Right ventricle myocardium superior (tissue), 1 donor: Measurements from ENCODE around the gene SUPT20HL1. TPM values are rescaled to one million over a fixed set of nuclear protein-coding genes. Genes with fewer than 3 reads are reported as not detected.
"Not testable (repeated sequence)": the region's sequence is repeated elsewhere in the genome, so short reads cannot be mapped to it uniquely, and the experiment has no call there.

Experiments
- ATAC-seq: fragments of 200-7000 bp; cut with Tn5 transposase; one replicate; pipeline ENCODE4 v1.9.1; 2020; ENCODE audit warnings: mild to moderate bottlenecking; ENCODE audit not compliant: poor library complexity
- DNase-seq: peaks from one replicate; pipeline ENCODE4 v3.0.0-alpha.2; 2020
- intact Hi-C: fragments of 100-400 bp; cut with DNase I; formaldehyde crosslinking; loops from one replicate; pipeline ENCODE4 v1.11.2; 2022
- long read RNA-seq: library from polyadenylated mRNA; unstranded; transcript quantifications from one replicate; pipeline ENCODE4 v2.0.0, GENCODE V29; 2021
- total RNA-seq: library from RNA; stranded (reverse); fragmentation: NEBNext Ultra II Directional; extraction: Animal tissue kit (Norgen Biotek cat#: 25700); gene quantifications from one replicate; pipeline ENCODE4 v1.2.1, GENCODE V29; 2021
- donor health status: DM: no; HTN: yes; CAD: no; lungs with severe emphysema.

SUPT20HL1 gene
- total RNA-seq = not detected
- long read RNA-seq = 0 reads

GRCh38 chrX:24360272-24360671 is at the start of gene SUPT20HL1:
Gene SUPT20HL1 (plus strand): TSS chrX:24360639. CDS start chrX:24362761, 2,122 bp downstream.
- intact Hi-C loops = loop anchor here (10.0 kb wide), 1 partner anchor 105 kb away; no protein-coding TSS in a partner anchor
- DNase-seq = no peak
- ATAC-seq = no peak

- intact Hi-C loops, ATAC-seq, DNase-seq: not testable (repeated sequence)
Measured at GRCh38 chrX:24310916-24311315, 49.5 kb upstream of the SUPT20HL1 start.

- intact Hi-C loops, DNase-seq, ATAC-seq: not testable (repeated sequence)
Measured at GRCh38 chrX:24311507-24312248, 48.8 kb upstream of the SUPT20HL1 start.

- DNase-seq, intact Hi-C loops, ATAC-seq: not testable (repeated sequence)
Measured at GRCh38 chrX:24312249-24312607, 48.2 kb upstream of the SUPT20HL1 start.

- intact Hi-C loops = no loop called here
- DNase-seq (no peak), ATAC-seq (no peak)
Measured at GRCh38 chrX:24314019-24314635, 46.3 kb upstream of the SUPT20HL1 start, which contains the start of gene SUPT20HL2. Gene SUPT20HL2 (minus strand): TSS chrX:24314069. CDS start chrX:24313315, 754 bp downstream.

- ATAC-seq = no peak
- no peak for DNase-seq
- intact Hi-C loops = no loop called here
Measured at GRCh38 chrX:24316111-24316510, 44.3 kb upstream of the SUPT20HL1 start.

DNA sequence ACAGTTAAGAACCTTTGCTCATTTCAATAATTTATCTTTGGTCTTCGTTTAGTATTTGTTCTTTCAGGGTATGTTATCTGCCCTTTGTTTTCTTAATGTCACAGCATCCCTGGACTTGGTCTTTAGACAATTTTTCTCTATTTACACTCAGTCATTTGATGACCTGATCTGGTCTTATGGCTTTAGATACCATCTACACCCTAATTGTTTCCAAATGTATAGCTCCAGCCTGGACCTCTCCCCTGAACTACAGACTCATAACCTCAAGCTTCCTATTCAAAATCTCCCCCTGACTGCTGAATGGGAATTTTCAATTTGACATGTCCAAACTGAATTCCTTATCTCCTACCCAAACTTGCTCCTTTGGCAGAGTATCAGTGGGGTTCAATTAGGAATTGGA is 42.9 kb upstream of the SUPT20HL1 start:
- ATAC-seq (no peak), DNase-seq (no peak)
- intact Hi-C loops = no loop called here

GRCh38 chrX:24321741-24322395 is 38.6 kb upstream of the SUPT20HL1 start:
- DNase-seq = no peak
- intact Hi-C loops = no loop called here
- ATAC-seq = no peak

- DNase-seq (no peak), ATAC-seq (no peak)
- intact Hi-C loops = no loop called here
Measured at GRCh38 chrX:24325231-24325630, 35.2 kb upstream of the SUPT20HL1 start.

DNA sequence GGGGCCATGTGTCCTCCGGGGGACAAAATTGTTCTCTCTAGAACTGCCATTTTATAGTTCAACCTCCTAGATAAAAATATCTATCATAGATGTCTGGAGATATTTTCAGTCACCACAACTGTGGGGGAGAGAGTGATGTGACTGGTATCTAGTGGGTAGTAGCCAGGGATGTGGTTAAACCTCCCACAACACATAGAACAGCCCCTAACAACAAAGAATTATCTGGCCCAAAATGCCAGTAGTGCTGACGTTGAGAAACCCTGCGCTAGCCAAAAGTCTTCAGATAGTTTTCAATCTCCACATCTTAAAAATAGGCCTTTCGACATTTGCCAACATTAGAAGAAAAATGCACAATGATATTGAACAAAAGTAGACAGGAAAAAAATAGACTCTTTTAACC is 27.6 kb upstream of the SUPT20HL1 start:
- DNase-seq (no peak), ATAC-seq (no peak)
- intact Hi-C loops = no loop called here

DNA sequence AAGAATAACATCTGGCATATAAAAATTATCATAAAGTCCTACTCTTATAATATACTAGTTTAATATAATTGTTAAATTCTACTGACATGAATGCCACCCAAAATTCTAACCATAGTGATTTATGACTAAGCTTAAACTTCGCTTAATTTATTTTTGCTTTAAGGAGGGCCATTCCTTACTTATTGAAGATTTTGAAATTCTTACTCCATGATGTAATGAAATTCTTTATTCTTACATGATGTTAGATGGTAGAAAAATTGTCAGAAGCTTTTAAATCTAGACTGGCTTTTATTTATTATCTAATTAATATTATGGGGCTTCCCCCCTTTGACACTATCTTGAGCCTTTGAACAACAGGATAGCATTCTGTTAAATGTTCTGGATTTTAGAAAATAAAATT is 27.1 kb upstream of the SUPT20HL1 start:
- ATAC-seq = no peak
- intact Hi-C loops = no loop called here
- no peak for DNase-seq

DNA sequence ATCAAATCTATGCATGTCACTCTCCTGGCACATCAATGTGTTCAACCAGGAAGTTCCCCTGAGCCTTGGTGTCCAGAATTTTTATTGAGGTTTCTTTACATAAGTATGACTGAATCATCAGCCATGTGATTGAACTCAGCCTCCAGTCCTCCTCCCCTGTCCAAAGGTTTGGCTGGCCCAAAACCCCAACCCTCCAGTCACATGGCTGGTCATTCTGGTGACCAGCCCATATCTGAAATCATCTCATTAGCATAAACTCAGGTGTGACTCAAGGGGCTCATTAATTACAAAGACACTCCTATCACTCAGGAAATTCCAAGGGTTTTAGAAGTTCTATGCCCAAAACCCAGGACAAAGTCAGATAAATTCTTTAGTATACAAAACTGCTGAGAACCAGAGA is 26.0 kb upstream of the SUPT20HL1 start:
- ATAC-seq (no peak), DNase-seq (no peak)
- intact Hi-C loops = no loop called here

- ATAC-seq = no peak
- no peak for DNase-seq
- intact Hi-C loops = no loop called here
Measured at GRCh38 chrX:24335871-24336270, 24.6 kb upstream of the SUPT20HL1 start.

GRCh38 chrX:24339911-24340310 is 20.5 kb upstream of the SUPT20HL1 start:
- intact Hi-C loops = no loop called here
- no peak for DNase-seq
- ATAC-seq = no peak

GRCh38 chrX:24340501-24340900 is 19.9 kb upstream of the SUPT20HL1 start:
- ATAC-seq (no peak), DNase-seq (no peak)
- intact Hi-C loops = no loop called here

DNA sequence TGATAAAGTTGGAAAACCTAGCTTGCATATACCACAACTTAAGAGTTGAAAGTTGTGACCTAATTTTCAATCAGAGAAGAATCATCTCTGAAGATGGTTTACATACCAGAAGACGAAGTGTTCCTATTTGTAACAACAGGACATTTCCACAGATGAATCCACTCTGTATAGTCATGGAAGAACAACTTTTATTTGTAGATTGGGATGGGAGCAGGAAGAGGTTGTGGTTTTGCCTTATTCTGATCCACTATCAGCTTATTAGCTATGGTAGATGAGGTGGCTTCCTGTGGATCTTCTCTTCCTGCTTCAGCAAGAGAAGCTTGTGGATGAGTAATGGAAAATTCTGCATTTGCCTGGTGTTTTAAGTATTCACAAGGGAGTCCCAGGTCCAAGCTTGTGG is 18.6 kb upstream of the SUPT20HL1 start:
- ATAC-seq = no peak
- intact Hi-C loops = no loop called here

DNA sequence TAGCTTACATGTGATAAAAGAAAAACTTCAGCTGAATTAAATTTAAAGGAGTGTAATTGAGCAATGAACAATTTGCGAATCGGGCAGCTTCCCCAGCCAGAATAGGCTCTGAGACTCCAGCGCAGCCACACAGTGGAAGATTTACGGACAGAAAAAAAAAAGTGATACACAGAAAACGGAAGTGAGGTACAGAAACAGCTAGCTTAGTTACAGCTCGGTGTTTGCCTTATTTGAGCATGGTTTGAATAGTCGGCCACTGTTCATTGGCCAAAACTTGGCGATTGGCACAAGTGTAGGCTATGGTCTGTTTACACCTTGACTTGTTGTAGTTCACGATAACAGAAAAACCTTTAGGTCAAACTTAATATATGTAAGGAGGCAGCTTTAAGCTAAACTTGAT is 16.7 kb upstream of the SUPT20HL1 start:
- intact Hi-C loops = no loop called here
- ATAC-seq (no peak), DNase-seq (no peak)

More for the DNA sequence above, 18.6 kb upstream of the SUPT20HL1 start:
- DNase-seq = no peak

- intact Hi-C loops = no loop called here
- ATAC-seq (no peak), DNase-seq (no peak)
Measured at GRCh38 chrX:24347881-24348280, 12.6 kb upstream of the SUPT20HL1 start.

GRCh38 chrX:24350217-24350616 is 10.2 kb upstream of the SUPT20HL1 start:
- ATAC-seq (no peak), DNase-seq (no peak)
- intact Hi-C loops = no loop called here

DNA sequence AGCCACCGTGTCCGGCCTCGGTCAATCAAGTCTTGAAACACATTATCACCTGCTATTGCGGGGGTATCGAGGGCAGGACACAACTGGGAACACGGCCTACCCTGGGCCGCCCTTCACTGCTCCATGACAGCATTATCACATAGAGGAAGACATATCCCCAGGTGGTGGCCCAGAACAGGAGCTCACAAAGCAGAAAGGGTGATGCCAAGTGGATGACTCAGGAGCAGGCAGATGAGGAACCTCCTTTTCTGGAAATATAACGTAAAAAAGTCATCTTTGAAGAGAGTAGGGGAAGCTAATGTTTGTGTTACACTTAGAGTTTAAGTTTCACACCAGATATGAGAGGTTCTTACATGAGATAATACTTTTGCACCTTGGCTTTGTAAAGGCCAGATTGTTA is 5.3 kb upstream of the SUPT20HL1 start:
- intact Hi-C loops = no loop called here
- ATAC-seq (no peak), DNase-seq (no peak)
